Hepatocyte (in vitro differentiated cells): ENCODE results near the gene OBP2A.

Experiments
- EZH2 ChIP-seq: fragments of 200-600 bp; sonication (generic); IDR thresholded peaks from 2 replicates; pipeline ENCODE4 v1.6.1; 2016; ENCODE audit warnings: antibody characterized with exemption, mild to moderate bottlenecking, borderline replicate concordance
- EZH2phosphoT487 ChIP-seq: fragments of 200-600 bp; sonication (generic); IDR thresholded peaks from one replicate; pipeline ENCODE4 v1.6.1; 2018; ENCODE audit warnings: antibody characterized with exemption, mild to moderate bottlenecking, low read depth, moderate library complexity; ENCODE audit not compliant: unreplicated experiment, severe bottlenecking
- TF ChIP-seq, protein P1 (sequence below): fragments of 200-600 bp; sonication (generic); IDR thresholded peaks from 2 replicates; pipeline ENCODE4 v1.5.1; 2016; ENCODE audit warnings: antibody characterized with exemption, mild to moderate bottlenecking; ENCODE audit not compliant: poor library complexity

GRCh38 chr9:135533674-135534073 lies 12.3 kb upstream of the OBP2A start:
- TF ChIP-seq, protein P1, sequence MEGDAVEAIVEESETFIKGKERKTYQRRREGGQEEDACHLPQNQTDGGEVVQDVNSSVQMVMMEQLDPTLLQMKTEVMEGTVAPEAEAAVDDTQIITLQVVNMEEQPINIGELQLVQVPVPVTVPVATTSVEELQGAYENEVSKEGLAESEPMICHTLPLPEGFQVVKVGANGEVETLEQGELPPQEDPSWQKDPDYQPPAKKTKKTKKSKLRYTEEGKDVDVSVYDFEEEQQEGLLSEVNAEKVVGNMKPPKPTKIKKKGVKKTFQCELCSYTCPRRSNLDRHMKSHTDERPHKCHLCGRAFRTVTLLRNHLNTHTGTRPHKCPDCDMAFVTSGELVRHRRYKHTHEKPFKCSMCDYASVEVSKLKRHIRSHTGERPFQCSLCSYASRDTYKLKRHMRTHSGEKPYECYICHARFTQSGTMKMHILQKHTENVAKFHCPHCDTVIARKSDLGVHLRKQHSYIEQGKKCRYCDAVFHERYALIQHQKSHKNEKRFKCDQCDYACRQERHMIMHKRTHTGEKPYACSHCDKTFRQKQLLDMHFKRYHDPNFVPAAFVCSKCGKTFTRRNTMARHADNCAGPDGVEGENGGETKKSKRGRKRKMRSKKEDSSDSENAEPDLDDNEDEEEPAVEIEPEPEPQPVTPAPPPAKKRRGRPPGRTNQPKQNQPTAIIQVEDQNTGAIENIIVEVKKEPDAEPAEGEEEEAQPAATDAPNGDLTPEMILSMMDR, result no peak
- TF ChIP-seq EZH2, result no peak
- no peak for TF ChIP-seq EZH2phosphoT487
